Ectodermal cell (in vitro differentiated cells): ENCODE results near the gene PIK3IP1.

Source experiments
- H3K27ac ChIP-seq: 2 replicates; pipeline ENCODE4 v1.7.0; 2013; ENCODE audit warnings: mild to moderate bottlenecking, low read depth, low read length; ENCODE audit not compliant: insufficient read depth, poor library complexity, severe bottlenecking
- H3K27me3 ChIP-seq: 2 replicates; pipeline ENCODE4 v1.7.0; 2013; ENCODE audit warnings: mild to moderate bottlenecking, low read length; ENCODE audit not compliant: insufficient read depth, control insufficient read depth, poor library complexity, severe bottlenecking
- H3K36me3 ChIP-seq: one replicate; pipeline ENCODE4 v1.7.0; 2013; ENCODE audit warnings: low read length; ENCODE audit not compliant: control insufficient read depth, insufficient read depth
- H3K4me1 ChIP-seq: one replicate; pipeline ENCODE4 v1.7.0; 2013; ENCODE audit warnings: low read length; ENCODE audit not compliant: control insufficient read depth, insufficient read depth
- H3K4me3 ChIP-seq: 2 replicates; pipeline ENCODE4 v1.7.0; 2013; ENCODE audit warnings: low read depth, low read length, control low read depth; ENCODE audit not compliant: insufficient read depth
- H3K9me3 ChIP-seq: 2 replicates; pipeline ENCODE4 v1.7.0; 2013; ENCODE audit warnings: mild to moderate bottlenecking, low read length, moderate library complexity; ENCODE audit not compliant: control insufficient read depth
- WGBS, 2 experiments: methylation state at CpG; one replicate each; pipeline ENCODE4 v1.1.7; 2013; ENCODE audit warnings: missing lambda C conversion rate in 2 of 2; 5-methylcytosine and 5-hydroxymethylcytosine counted together

PIK3IP1 gene

GRCh38 chr22:31288496-31289240 lies 3.6 kb downstream of the PIK3IP1 start:
- Histone ChIP-seq H3K36me3 (no peaks in the 10 kb centered on the region), H3K4me1 (peaks cover 9% of the 10 kb centered on the region), H3K9me3 (no peaks in the 10 kb centered on the region), H3K27ac (no peak overlapping the region), H3K4me3 (no peak overlapping the region), H3K27me3 (peaks cover 36% of the 10 kb centered on the region)
- 78 to 81% methylated on average over 5 of the region's 5 CpGs for WGBS, 2 experiments

- no peaks in the 10 kb centered on the region for H3K36me3 ChIP-seq
Measured at GRCh38 chr22:31287818-31288495, 4.3 kb downstream of the PIK3IP1 start.

GRCh38 chr22:31286360-31287255 lies 5.7 kb downstream of the PIK3IP1 start:
- no peak overlapping the region for H3K4me3 ChIP-seq
- no peaks in the 10 kb centered on the region for H3K9me3 ChIP-seq
- WGBS, 2 experiments: 92 to 93% methylated on average over 8 of the region's 8 CpGs
- H3K4me1 ChIP-seq: peaks cover 9% of the 10 kb centered on the region
- no peaks in the 10 kb centered on the region for H3K36me3 ChIP-seq
- H3K27me3 ChIP-seq: peaks cover 30% of the 10 kb centered on the region
- H3K27ac ChIP-seq: no peak overlapping the region

More at GRCh38 chr22:31287818-31288495, 4.3 kb downstream of the PIK3IP1 start:
- no peak overlapping the region for H3K4me3 ChIP-seq
- H3K27me3 ChIP-seq: peaks cover 36% of the 10 kb centered on the region
- peaks cover 9% of the 10 kb centered on the region for H3K4me1 ChIP-seq
- 87 to 88% methylated on average over 6 of the region's 6 CpGs for WGBS, 2 experiments
- H3K9me3 ChIP-seq: no peaks in the 10 kb centered on the region
- no peak overlapping the region for H3K27ac ChIP-seq

GRCh38 chr22:31284281-31285155 lies 7.8 kb downstream of the PIK3IP1 start:
- H3K4me1 ChIP-seq: peaks cover 3% of the 10 kb centered on the region
- H3K27ac ChIP-seq: no peak overlapping the region
- no peaks in the 10 kb centered on the region for H3K9me3 ChIP-seq
- H3K4me3 ChIP-seq: no peak overlapping the region
- H3K36me3 ChIP-seq: no peaks in the 10 kb centered on the region
- peaks cover 11% of the 10 kb centered on the region for H3K27me3 ChIP-seq
- WGBS, 2 experiments: 49 to 57% methylated on average over 3 of the region's 3 CpGs

GRCh38 chr22:31282748-31283468 lies 9.4 kb downstream of the PIK3IP1 start:
- Histone ChIP-seq H3K27me3 (no peaks in the 10 kb centered on the region), H3K27ac (no peak overlapping the region), H3K9me3 (no peaks in the 10 kb centered on the region), H3K36me3 (no peaks in the 10 kb centered on the region), H3K4me1 (peaks cover 3% of the 10 kb centered on the region), H3K4me3 (no peak overlapping the region)
- 79 to 83% methylated on average over 8 of the region's 8 CpGs for WGBS, 2 experiments

GRCh38 chr22:31281733-31282132 lies 10.6 kb downstream of the PIK3IP1 start:
- H3K27me3 ChIP-seq: no peaks in the 10 kb centered on the region
- H3K9me3 ChIP-seq: no peaks in the 10 kb centered on the region
- peaks cover 2% of the 10 kb centered on the region for H3K36me3 ChIP-seq
- peaks cover 3% of the 10 kb centered on the region for H3K4me1 ChIP-seq
- WGBS, 2 experiments: 81 to 89% methylated on average over 4 of the region's 4 CpGs
- H3K27ac ChIP-seq: no peak overlapping the region
- no peak overlapping the region for H3K4me3 ChIP-seq

GRCh38 chr22:31279821-31280505 lies 12.3 kb downstream of the PIK3IP1 start:
- H3K27me3 ChIP-seq: no peaks in the 10 kb centered on the region
- H3K4me1 ChIP-seq: peaks cover 2% of the 10 kb centered on the region
- no peak overlapping the region for H3K27ac ChIP-seq
- H3K4me3 ChIP-seq: no peak overlapping the region
- H3K36me3 ChIP-seq: peaks cover 12% of the 10 kb centered on the region
- no peaks in the 10 kb centered on the region for H3K9me3 ChIP-seq

GRCh38 chr22:31279327-31279669 lies 13.0 kb downstream of the PIK3IP1 start:
- no peaks in the 10 kb centered on the region for H3K27me3 ChIP-seq
- H3K27ac ChIP-seq: no peak overlapping the region
- no peaks in the 10 kb centered on the region for H3K4me1 ChIP-seq
- no peaks in the 10 kb centered on the region for H3K9me3 ChIP-seq
- peaks cover 19% of the 10 kb centered on the region for H3K36me3 ChIP-seq
- H3K4me3 ChIP-seq: no peak overlapping the region
